ENCODE results near the gene HMMR.

DNA sequence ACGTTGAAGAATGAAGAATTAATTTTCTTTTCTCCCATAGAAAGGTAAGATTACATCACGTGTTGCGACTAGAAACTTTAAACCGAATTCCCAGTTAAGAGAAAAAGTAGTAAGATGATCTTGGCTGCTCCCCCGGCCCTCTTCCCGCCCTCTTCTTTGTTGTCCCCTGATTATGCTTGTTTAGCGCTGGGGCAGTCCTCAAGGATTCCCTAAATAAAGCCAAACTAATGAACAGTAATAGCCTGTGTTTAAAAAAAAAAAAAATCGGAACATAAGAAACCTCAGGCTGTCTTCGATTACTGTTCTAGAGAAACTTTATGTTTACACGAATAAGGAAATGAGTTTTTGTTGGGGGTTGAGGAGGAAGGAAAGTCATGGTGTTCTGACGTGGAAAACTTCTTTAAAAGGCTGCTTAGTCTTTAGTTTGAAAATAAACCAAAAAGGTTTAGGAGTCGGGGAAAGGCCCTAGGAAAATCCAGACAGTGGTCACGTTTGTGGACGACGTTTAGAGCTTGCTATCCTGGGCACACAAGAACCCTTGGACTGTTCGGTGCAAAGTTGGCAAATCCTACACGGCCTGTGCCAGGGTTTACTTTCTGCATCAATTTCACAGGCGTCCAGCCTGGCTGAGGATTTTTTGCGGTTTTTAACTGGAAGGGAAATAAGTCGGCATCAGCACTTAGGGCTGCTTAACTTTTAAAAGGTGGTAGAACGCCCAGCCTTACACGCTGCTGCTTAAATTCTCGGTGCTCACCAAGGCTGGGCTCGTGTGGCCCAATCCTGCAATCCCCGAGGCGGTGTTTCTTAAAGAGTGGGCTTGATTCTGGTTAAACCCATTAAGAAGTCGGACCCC is 43.9 kb downstream of the HMMR start:
- TF ChIP-seq, protein P1, sequence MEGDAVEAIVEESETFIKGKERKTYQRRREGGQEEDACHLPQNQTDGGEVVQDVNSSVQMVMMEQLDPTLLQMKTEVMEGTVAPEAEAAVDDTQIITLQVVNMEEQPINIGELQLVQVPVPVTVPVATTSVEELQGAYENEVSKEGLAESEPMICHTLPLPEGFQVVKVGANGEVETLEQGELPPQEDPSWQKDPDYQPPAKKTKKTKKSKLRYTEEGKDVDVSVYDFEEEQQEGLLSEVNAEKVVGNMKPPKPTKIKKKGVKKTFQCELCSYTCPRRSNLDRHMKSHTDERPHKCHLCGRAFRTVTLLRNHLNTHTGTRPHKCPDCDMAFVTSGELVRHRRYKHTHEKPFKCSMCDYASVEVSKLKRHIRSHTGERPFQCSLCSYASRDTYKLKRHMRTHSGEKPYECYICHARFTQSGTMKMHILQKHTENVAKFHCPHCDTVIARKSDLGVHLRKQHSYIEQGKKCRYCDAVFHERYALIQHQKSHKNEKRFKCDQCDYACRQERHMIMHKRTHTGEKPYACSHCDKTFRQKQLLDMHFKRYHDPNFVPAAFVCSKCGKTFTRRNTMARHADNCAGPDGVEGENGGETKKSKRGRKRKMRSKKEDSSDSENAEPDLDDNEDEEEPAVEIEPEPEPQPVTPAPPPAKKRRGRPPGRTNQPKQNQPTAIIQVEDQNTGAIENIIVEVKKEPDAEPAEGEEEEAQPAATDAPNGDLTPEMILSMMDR (IDR thresholded peaks at IDR 0.05; ENCODE audit: low read length) = no peak
- TF ChIP-seq EZH2 (optimal IDR thresholded peaks at IDR 0.05; ENCODE audit: low read depth, low read length) (no peak), EZH2phosphoT487 (IDR thresholded peaks at IDR 0.05; ENCODE audit: low read length) (no peak)
